Activated gamma-delta T cell treated with anti-CD3 and anti-CD28 coated beads, Interleukin-2, amount 50 U/mL, for 16 hours (primary cell): ENCODE data around the gene VAV2.

ENCODE experiments used
- DNase-seq: peaks from one replicate; pipeline ENCODE4 v3.0.0-alpha.2; 2020; ENCODE audit warnings: low read depth

Gene VAV2

GRCh38 chr9:133780962-133781827 lies 210.9 kb downstream of the VAV2 start:
- DNase-seq: no peak

GRCh38 chr9:133780404-133780945 lies 211.6 kb downstream of the VAV2 start:
- DNase-seq: no peak

- no peak for DNase-seq
Observed at GRCh38 chr9:133779516-133780403, 212.4 kb downstream of the VAV2 start.

- no peak for DNase-seq
Observed at GRCh38 chr9:133779081-133779480, 213.0 kb downstream of the VAV2 start.

- DNase-seq: no peak
Observed at GRCh38 chr9:133778336-133779013, 213.6 kb downstream of the VAV2 start.

- no peak for DNase-seq
Observed at GRCh38 chr9:133777871-133778270, 214.3 kb downstream of the VAV2 start.

GRCh38 chr9:133777068-133777791 lies 214.9 kb downstream of the VAV2 start:
- DNase-seq: no peak

- DNase-seq: no peak
Observed at GRCh38 chr9:133775951-133776905, 215.9 kb downstream of the VAV2 start.

GRCh38 chr9:133775291-133775690 lies 216.8 kb downstream of the VAV2 start:
- no peak for DNase-seq

GRCh38 chr9:133774799-133775198 lies 217.3 kb downstream of the VAV2 start:
- DNase-seq: no peak

- DNase-seq: no peak
Observed at GRCh38 chr9:133773889-133774655, 218.1 kb downstream of the VAV2 start.

GRCh38 chr9:133772581-133772980 lies 219.5 kb downstream of the VAV2 start:
- DNase-seq: no peak

GRCh38 chr9:133771486-133772482 lies 220.3 kb downstream of the VAV2 start:
- DNase-seq: no peak

- no peak for DNase-seq
Observed at GRCh38 chr9:133770076-133770777, 221.9 kb downstream of the VAV2 start.

GRCh38 chr9:133769511-133770075 lies 222.5 kb downstream of the VAV2 start:
- no peak for DNase-seq

- no peak for DNase-seq
Observed at GRCh38 chr9:133768859-133769510, 223.1 kb downstream of the VAV2 start.
